Fibroblast of skin of back (primary cell): ENCODE measurements around the gene ASCC3.
"Not testable (repeated sequence)": the region's sequence is repeated elsewhere in the genome, so short reads cannot be mapped to it uniquely, and the experiment has no call there.

Experiments
- DNase-seq: peaks from one replicate; pipeline ENCODE4 v3.0.0-alpha.2; 2013

Gene ASCC3

DNA sequence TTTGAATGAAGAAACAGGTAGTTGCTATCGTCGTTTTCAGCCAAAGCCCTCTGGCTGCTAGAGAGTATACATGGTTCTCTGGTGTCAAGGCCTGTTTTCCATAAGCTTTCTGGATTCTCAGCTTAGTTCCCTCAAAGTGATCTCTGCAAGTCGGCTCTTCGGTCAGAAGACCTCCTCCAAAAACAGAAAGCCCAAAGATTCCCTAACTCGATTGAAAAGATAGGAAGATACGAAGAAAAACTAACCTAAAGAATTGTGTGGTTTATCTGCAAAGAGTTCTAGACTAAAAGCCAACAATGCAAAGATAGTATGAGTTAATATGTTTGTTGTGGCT, 545 bp upstream of the ASCC3 start:
- DNase-seq: peak; percentile 19

DNA sequence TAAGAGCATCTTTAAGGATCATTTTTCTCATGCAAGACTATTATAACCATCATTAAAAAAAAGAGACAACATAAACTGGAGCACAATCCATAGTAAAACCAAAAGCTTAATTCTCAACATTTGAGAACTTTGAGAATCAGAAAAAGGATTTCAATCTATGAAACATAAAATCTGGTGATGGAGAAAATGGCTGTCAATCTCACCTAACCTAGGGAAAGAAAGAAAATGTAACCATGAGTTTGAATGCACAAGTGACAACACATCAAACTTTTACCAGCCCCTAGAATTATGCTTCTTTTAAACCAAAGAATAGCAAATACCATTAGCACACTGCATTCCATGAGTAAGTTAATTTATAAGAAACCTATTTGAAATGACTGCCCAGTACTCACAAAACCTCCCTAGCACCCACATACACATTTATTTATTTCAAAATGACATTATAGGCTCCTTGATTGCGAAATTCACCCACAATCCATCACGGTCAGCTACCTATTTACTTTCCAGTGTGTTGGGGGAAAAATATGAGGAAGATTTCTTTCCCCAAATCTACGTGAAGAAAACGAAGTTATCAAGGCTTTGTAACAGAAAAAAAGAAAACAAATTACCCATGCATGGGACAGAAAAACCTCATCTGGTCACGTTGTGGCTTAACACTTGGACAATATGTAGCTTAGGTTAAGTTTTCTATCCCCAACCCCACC, 828 bp downstream of the ASCC3 start:
- peak; percentile 7 for DNase-seq

- DNase-seq: no peak
These were observed 1.8 kb downstream of the ASCC3 start for GRCh38 chr6:100879317-100879716.

- DNase-seq: no peak
These were observed 3.3 kb downstream of the ASCC3 start for GRCh38 chr6:100877851-100878250.

DNA sequence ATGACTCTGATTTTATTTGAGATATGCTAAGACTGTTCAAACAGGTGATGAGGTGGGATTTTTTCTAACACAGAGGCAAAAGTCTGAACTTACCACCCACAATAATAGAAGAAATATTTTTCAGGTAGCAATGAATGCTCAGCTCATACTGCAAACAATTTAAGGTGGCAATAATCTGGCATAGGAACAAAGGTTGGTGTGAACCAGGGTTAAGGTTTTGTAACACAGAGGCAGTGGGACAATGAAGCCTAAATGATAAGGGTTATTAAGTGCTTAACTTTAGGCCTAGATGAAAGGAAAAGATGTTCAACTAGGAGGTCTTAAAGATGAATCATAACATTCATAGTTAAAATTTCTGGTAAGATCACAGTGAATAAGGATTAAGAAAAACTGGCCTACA, 4.9 kb downstream of the ASCC3 start:
- DNase-seq: no peak

DNA sequence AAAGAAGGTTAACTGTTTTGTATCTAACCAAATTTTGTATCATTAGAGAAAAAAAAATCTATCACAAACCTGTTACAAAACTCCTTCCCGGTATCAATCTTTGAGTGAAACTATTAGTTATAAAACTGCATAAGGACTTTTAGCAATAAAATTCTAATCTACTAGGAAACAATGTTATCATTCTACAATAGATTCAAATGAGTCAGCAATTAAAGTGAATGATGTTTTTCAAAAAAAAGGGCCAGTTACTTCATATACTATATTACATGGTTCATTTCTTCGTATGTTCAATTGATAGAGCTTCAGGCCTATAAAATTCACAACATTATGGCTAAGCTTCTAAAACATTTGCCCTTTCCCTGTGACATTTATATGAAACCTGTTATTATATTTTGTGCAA, 15.6 kb downstream of the ASCC3 start:
- DNase-seq: no peak

GRCh38 chr6:100862063-100862462, 19.1 kb downstream of the ASCC3 start:
- no peak for DNase-seq

DNA sequence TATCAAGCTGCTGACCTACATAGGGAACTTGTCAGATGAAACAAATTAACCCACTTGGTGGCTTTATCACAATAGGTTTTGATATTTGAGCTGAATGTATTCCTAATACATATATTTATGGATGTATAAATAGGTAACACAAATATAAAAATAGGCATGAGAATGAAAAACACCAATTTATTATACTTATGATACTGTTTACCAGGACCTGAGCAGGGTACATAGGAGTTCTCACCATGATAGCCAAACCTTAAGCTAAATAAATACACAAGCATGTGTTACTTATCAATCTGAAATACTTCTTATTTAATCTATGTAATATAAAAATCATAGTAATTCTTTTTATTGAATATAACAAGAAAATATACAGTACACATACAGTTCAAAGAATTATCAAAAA, 25.0 kb downstream of the ASCC3 start:
- no peak for DNase-seq

- no peak for DNase-seq
These were observed 29.3 kb downstream of the ASCC3 start for GRCh38 chr6:100851819-100852218.

- DNase-seq: no peak
These were observed 31.0 kb downstream of the ASCC3 start for GRCh38 chr6:100850174-100850573.

DNA sequence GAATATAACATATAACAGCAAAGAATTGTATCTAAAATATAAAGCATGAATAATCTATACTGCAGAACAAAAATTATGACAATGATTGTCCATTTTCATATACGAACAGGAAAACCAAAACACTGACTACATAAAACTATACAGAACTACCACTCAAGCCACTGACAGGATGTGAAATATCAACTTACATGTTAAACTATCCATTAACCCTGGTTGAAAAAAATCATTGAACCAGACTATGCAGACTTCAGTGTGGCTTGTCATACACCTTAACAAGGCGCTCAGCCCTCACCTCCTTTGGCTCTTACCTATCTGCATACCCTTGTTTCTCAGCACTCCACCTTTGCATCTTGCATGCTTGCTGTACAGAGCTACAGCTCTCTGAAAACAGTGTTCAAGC, 34.9 kb downstream of the ASCC3 start:
- no peak for DNase-seq

GRCh38 chr6:100845676-100846075, 35.5 kb downstream of the ASCC3 start:
- peak; percentile 6 for DNase-seq

DNA sequence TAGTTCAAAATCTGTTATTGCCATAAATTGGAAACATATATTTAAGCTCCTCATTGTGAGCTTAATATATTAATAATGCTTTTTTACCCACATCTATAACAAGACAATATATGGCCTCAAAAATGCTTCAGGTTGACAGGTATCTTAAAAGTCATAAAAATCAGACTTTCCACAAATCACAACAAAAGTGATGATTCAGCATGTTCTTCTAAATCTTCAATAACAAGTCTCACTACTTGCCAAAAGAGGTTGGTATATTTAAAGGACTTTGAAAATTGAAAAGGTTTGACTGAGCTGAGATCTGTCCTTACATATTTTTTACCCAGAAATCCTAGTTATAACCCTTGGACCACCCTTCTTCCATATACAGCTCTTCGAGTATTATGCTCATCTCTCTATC, 41.7 kb downstream of the ASCC3 start:
- DNase-seq: no peak

DNA sequence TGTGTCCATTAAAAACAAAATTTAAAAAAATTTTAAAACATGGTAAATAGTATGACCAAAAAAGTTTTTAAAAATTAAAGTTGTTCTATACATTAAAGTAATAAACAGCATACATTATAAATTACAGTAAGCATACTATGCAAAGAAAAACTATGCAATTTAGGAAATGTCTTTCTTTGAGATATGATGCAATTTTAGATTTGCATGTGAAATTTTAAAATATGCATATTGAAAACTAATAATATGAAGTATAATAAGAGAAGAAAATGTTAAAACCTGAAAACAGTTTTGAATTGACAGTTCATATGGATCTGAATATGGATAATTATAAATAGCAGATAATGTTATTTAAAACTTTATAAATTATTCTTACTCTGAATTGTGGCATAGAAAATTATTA, 43.1 kb downstream of the ASCC3 start:
- DNase-seq: no peak

DNA sequence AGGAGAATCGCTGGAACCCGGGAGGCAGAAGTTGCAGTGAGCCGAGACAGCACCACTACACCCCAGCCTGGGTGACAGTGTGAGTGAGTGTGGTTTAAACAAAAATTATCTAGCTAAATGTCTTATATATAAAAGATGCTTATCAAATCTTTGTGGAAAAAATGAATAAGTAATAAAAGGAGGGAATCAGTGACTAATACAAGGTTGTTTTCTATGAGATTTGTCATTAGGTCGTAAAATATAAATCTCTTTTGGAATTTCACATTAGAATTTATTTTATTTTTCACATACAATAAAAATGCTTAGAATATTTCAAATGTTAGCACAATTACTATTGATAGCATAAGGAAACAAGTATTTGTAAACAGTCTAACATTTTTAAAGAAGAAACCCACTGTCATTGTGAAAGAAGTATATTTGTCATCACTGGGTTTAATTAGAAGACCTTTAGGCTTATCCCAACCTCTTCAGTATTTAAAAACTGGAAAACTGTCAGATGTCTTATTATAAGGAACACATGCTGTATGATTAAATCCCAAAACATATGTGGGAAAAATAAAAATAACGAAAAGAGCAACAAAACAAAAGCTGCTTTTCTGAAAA, 47.1 kb downstream of the ASCC3 start:
- DNase-seq: no peak

DNA sequence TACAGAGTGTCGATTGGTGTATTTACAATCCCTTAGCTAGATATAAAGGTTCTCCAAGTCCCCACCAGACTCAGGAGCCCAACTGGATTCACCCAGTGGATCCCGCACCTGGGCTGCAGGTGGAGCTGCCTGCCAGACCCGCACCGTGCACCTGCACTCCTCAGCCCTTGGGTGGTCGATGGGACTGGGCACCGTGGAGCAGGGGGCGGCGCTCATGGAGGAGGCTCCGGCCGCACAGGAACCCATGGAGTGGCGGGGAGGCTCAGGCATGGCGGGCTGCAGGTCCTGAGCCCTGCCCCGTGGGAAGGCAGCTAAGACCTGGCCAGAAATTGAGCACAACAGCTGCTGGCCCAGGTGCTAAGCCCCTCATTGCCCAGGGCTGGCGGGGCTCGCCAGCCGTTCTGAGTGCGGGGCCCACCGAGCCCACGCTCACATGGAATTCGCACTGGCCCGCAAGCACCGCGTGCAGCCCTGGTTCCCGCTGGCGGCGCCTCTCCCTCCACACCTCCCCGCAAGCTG, 52.0 kb downstream of the ASCC3 start:
- DNase-seq: not testable (repeated sequence)

GRCh38 chr6:100823041-100823440, 58.1 kb downstream of the ASCC3 start:
- DNase-seq: no peak

- no peak for DNase-seq
These were observed 63.1 kb downstream of the ASCC3 start for GRCh38 chr6:100818066-100818465.

DNA sequence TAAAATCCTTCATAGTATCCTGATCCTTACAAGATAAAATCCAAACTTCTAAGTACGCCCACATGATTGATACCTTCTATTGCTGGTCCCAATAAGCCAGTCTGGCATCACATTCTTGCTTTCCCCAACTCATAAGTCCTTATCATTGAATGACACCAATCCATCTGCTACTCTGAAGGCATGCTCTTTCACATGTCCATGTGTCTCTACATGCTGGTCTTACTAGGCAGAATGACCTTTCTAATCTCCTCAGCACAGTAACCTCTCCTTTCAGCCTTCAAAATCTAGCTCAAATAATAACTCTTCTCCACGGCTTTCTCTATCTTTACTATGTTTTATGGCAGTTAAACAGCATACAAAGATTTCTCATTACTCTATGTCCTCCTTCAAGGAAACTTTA, 71.1 kb downstream of the ASCC3 start:
- no peak for DNase-seq

- no peak for DNase-seq
These were observed 71.8 kb downstream of the ASCC3 start for GRCh38 chr6:100809346-100809745.

GRCh38 chr6:100808638-100809275, 72.4 kb downstream of the ASCC3 start:
- DNase-seq: peak; percentile 50

DNA sequence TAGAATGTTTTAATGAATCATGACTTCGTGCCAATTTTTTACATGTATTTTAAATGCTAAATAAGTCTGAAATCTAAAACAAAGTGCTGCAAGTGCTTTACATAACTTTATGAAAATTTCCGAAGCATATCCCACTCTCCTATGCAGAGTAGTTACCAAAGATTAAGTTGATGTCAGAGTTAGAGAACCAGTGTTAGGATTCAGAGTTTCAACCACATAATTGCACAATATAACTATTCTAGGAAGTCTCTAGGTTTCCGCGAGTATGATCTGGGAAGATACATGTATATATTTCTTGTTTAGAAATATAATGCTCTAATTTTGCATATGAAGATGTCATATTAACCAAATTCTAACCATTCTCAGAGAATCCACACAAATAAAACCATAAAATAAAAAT, 74.8 kb downstream of the ASCC3 start:
- no peak for DNase-seq

DNA sequence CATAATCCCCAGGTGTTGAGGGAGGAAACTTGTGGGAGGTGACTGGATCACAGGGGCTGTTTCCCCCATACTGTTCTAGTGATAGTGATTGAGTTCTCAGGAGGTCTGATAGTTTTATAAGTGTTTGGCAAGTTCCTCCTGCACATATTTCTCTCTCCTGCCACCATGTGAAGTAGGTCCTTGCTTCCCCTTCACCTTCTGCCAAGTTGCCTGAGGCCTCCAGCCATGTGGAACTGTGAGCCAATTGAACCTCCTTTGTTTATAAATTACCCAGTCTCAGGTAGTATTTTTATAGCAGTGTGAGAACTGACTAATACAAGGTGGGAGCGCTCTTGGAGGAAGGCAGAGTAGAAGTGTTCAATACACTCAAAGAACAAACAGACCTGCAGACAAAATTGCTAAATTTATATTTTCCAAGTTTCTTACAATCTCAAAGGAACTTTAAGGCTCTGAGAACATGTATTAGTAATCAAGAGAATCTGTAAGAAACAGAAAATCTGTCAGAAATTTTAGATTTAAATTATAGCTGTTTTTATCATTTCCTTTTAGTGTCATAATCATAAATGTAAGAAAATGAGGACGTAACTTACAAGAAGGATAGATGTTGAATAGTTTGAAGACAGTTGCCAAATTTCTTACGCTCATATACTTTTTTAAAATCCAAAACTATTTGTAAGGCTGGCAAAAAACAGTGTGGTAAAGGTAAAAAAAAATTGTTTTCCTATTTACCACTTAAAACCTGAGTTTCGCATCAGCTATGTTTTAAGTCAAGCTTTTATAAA, 77.7 kb downstream of the ASCC3 start:
- DNase-seq: no peak
